IPS DF 6.9 (cell line): ENCODE results near the gene SUSD4.

Experiments
- DNase-seq: peaks from one replicate; pipeline ENCODE4 v3.0.0-alpha.2; 2013; ENCODE audit warnings: low read depth, low spot score
- H3K27ac ChIP-seq: one replicate; pipeline ENCODE4 v1.5.1; 2013; ENCODE audit warnings: low read length, control low read depth
- H3K27me3 ChIP-seq: 2 replicates; pipeline ENCODE4 v1.6.1; 2013; ENCODE audit warnings: mild to moderate bottlenecking, low read length; ENCODE audit not compliant: control insufficient read depth, insufficient read depth
- H3K36me3 ChIP-seq: 2 replicates; pipeline ENCODE4 v1.6.1; 2013; ENCODE audit warnings: low read length; ENCODE audit not compliant: control insufficient read depth, insufficient read depth
- H3K4me1 ChIP-seq: 2 replicates; pipeline ENCODE4 v1.6.1; 2013; ENCODE audit warnings: low read length; ENCODE audit not compliant: control insufficient read depth, insufficient read depth
- H3K4me3 ChIP-seq: 2 replicates; pipeline ENCODE4 v1.5.1; 2013; ENCODE audit warnings: mild to moderate bottlenecking, low read length
- H3K9me3 ChIP-seq: 2 replicates; pipeline ENCODE4 v1.6.1; 2013; ENCODE audit warnings: low read length, inconsistent platforms; ENCODE audit not compliant: control insufficient read depth, insufficient read depth
- WGBS: extraction: QIAGEN DNeasy Blood & Tissue Kit; methylation state at CpG from one replicate; pipeline ENCODE4 v1.1.7; 2013; ENCODE audit warnings: mixed read lengths, missing lambda C conversion rate; ENCODE audit not compliant: insufficient read length, insufficient coverage; 5-methylcytosine and 5-hydroxymethylcytosine counted together

The SUSD4 gene

DNA sequence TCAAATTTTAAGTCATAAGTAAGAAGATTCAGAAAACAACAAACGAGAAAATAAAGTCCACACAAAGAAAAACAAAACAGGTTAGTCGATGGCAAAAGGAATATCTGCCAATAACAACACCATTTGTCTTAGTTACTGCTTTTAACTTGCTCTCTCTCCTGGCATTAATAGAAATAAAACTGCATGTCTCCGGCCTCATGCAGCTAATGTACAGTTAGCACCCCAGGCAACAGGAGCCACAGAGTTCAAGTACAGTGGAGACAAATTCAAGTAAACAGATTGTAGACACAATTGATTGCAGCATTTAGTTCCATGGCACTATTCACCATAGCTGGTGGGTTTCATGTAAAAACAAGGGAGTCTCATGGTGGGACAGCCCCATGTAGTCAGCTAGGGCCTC lies 33.5 kb downstream of the SUSD4 start:
- no peaks in the 10 kb centered on the region for H3K36me3 ChIP-seq
- H3K27me3 ChIP-seq, result no peaks in the 10 kb centered on the region
- no peaks in the 10 kb centered on the region for H3K9me3 ChIP-seq
- H3K4me1 ChIP-seq, result peaks cover 1% of the 10 kb centered on the region; the same call in 1 of the 2 replicates
- no peak overlapping the region for H3K4me3 ChIP-seq
- WGBS, result no CpG with 5 or more reads among the region's 3 CpGs
- no peak overlapping the region for H3K27ac ChIP-seq
- DNase-seq, result no peak

DNA sequence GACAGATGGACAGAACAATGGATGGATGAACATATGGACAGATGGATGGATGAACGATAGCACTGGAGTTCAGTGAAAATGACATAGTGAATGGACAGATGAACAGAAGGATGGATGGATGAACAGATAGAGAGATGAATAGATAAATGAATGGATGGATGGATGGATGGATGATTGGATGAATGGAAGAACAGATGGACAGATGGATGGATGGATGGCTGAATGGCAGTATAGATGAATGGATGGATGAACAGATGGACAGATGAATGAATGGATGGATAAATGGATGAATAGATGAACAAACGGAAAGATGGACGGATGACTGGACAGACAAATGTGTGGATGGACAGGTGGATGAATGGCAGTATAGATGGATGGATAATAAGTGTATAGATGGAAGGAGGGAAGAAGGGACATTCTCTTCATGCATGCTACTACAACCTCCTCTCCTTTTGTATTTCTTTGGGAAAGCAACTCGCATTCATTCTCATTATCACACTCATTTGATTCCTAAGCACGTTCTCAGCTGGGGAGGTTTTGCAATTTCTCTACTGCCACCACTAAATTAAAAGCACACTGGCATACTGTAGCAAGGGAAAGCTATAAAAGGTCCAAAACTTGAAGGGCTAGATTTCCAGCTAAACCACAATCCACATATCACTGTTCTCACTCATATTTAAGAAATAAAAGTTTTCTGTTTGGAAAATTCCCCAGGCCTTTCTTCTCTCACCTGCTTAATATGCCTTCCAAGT lies 34.1 kb downstream of the SUSD4 start:
- no peak for DNase-seq
- Histone ChIP-seq H3K4me3 (no peak overlapping the region), H3K36me3 (no peaks in the 10 kb centered on the region), H3K4me1 (peaks cover 1% of the 10 kb centered on the region; the same call in 1 of the 2 replicates), H3K27me3 (no peaks in the 10 kb centered on the region), H3K27ac (no peak overlapping the region), H3K9me3 (no peaks in the 10 kb centered on the region)
- WGBS, result no CpG with 5 or more reads among the region's 5 CpGs

DNA sequence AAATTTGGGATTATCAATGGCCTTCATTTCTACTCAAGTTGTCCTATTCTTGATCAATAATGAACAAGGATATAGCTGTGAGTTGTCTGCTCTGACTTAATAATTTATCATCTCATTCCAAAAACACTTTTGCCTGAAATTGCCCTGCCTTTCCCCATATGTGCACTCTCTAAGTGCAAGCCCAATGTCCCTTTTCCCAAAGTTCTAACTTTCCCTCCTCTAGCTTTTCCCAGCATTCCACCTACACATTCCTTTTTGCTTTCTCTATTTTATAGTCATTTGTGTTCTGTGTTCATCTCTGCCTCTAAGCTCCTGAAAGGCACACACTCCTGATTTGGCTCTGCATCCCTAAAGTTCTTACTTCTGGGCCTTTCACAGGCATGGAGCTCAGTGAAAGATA lies 34.7 kb downstream of the SUSD4 start:
- no peak for DNase-seq
- Histone ChIP-seq H3K4me1 (peaks cover 1% of the 10 kb centered on the region; the same call in 1 of the 2 replicates), H3K27me3 (no peaks in the 10 kb centered on the region), H3K27ac (no peak overlapping the region), H3K36me3 (no peaks in the 10 kb centered on the region), H3K9me3 (no peaks in the 10 kb centered on the region), H3K4me3 (no peak overlapping the region)

DNA sequence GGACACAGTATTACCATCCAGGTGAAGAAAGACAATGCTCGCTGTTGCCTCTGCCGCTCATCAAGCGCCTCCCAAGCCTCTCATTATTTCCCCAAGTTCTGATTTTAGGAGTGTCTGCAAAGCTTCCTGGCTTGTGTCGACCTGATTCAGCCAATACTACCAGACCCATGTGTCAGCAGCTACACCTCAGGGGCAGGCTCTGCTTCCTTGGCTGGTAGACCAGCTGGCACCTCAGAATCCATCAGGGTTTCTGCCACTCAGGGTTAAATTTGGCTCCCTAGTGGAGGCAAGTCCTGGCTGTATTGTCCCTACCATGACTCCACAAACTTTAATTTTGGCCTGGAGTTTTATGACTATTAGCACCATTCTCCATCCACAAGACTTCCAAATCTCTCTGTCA lies 35.4 kb downstream of the SUSD4 start:
- no CpG with 5 or more reads among the region's 4 CpGs for WGBS
- Histone ChIP-seq H3K9me3 (no peaks in the 10 kb centered on the region), H3K27ac (no peak overlapping the region), H3K4me1 (peaks cover under 1% of the 10 kb centered on the region; the same call in 1 of the 2 replicates), H3K27me3 (no peaks in the 10 kb centered on the region), H3K4me3 (no peak overlapping the region), H3K36me3 (no peaks in the 10 kb centered on the region)
- no peak for DNase-seq

DNA sequence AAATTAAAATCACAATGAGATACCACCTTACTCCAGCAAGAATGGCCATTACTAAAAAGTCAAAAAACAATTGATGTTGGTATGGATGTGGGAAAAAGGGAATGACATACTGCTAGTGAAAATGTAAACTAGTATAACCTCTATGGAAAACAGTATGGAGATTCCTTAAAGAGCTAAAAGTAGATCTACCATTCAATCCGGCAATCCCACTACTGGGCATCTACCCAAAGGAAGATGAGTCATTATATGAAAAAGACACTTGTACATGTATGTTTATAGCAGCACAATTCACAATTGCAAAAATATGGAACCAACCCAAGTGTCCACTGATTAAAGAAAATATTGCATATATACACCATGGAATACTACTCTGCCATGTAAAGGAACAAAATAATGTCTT lies 37.2 kb downstream of the SUSD4 start:
- no peak overlapping the region for H3K27ac ChIP-seq
- H3K27me3 ChIP-seq, result no peaks in the 10 kb centered on the region
- no CpG with 5 or more reads among the region's 1 CpG for WGBS
- H3K36me3 ChIP-seq, result no peaks in the 10 kb centered on the region
- H3K4me1 ChIP-seq, result no peaks in the 10 kb centered on the region
- no peak overlapping the region for H3K4me3 ChIP-seq
- no peak for DNase-seq
- no peaks in the 10 kb centered on the region for H3K9me3 ChIP-seq

DNA sequence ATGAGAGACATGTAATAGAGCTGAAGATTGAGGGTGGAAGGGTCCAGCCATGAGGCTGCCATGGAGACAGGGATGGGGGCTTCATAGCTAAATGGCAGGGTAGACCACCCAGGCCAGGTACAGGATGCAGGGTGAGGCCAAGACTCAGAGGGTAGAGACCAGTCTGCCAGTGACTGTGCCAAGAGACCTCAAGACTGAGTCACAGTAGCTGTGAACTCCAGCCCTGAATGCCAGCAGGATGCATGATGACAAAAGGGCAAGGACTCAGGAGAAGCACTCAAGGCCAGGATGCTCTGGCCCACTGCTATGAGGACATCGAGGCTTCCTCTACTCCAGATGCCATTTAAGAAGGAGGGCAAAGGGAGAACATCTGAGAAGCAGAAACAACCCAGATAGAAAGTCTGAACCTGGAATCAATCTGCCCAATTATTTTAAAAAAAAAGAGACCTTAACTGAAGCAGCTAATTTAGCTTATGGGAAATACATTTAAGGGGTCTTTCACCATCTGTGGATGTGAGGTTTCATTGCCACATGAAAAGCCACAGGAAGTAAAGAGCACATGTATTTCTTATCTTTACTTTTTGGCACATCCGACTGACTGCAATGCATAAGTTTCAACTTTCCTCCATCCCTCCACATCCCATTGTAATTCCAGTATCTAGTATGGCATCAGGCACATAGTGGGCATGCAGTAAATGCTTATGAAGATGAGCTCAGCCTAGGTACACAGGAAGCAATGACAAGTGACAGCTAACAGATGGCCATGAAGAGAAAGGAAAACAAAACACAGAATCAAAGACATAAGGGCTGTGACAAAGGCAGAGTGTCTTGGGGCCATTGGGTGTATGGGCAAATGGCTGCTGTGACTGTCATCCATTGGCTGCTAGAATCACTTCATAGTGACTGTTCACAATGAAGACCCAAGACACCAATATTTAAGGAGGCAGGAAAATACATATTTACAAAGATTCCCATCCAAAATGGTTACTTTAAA lies 40.2 kb downstream of the SUSD4 start:
- WGBS, result no CpG with 5 or more reads among the region's 2 CpGs
- DNase-seq, result no peak
- H3K4me3 ChIP-seq, result no peak overlapping the region
- no peaks in the 10 kb centered on the region for H3K36me3 ChIP-seq
- peaks cover 3% of the 10 kb centered on the region for H3K4me1 ChIP-seq
- no peak overlapping the region for H3K27ac ChIP-seq
- H3K27me3 ChIP-seq, result no peaks in the 10 kb centered on the region
- no peaks in the 10 kb centered on the region for H3K9me3 ChIP-seq

DNA sequence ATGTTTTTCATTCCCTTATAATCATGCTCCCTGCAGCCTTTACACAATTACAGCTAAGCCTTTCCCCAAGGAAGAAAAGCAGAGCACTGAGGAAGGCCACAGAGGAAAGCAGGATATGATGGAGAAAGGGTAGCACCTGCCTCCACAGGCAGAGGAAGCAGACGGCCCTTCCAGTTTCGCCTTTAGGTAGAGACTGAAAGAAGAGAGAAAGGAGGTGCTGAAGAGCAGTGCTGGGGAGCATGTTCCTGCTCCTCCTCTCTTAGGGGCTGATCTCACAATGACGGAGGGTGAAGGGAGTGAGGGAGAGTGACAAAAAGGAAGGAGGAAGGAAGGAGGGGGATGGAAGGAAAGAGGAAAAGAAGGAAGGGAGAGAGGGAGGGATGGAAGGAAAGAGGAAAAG lies 41.1 kb downstream of the SUSD4 start:
- no peak for DNase-seq
- Histone ChIP-seq H3K36me3 (no peaks in the 10 kb centered on the region), H3K4me3 (no peak overlapping the region), H3K27ac (no peak overlapping the region), H3K9me3 (no peaks in the 10 kb centered on the region), H3K27me3 (no peaks in the 10 kb centered on the region), H3K4me1 (peaks cover 3% of the 10 kb centered on the region)
- no CpG with 5 or more reads among the region's 3 CpGs for WGBS

DNA sequence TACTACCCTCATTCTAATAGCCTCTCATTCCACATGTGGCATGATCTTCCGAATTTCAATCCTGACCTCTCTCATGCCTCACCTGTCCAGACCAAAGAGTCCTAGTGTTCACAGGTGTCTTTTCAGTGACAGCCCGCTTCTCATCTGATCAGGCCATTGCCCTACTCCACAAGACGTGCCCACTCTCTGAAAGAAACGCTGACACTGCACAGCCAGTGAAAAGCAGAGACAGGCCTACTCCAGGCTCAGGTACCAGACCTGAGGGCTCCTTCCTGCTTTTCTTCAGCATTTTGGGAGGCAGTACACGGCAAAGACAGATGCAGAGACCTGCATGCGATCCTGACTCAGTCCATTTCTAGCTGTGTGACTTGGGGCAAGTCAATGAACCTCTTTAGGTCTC lies 43.0 kb downstream of the SUSD4 start:
- Histone ChIP-seq H3K9me3 (no peaks in the 10 kb centered on the region), H3K4me3 (no peak overlapping the region), H3K36me3 (no peaks in the 10 kb centered on the region), H3K27me3 (no peaks in the 10 kb centered on the region), H3K27ac (no peak overlapping the region), H3K4me1 (peaks cover 3% of the 10 kb centered on the region)
- no CpG with 5 or more reads among the region's 6 CpGs for WGBS
- no peak for DNase-seq

DNA sequence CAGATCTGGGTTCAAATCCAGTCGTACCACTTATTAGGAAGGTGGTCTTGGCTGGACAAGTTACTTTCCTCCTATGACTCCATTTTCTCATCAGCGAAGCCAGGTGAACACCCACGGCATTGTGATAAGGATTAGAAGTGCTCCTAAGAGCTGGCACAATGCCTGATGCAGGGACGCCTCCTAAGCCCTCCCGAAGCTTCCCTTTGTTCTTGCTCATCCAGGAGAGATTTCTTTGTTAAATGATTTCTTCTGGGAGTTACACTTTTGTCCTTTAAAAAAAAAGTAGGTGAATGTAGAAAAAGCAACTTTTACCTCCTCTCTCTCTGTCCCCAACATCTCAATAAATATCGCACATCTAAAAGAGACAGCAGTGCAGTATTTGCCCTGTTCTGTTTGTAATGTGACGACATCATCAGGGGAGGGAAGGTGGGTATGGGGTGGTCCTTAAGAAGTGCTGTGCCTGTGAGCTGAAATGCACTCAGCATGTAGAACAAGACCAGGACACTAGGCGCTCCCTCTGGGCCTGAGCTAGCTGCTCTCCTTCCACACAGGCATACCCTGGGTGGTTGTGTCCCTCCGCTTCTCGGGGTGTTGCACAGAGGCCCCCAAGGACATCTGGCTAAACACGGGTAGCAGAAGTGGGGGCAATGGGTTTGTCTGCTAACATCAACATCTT lies 43.9 kb downstream of the SUSD4 start:
- WGBS, result no CpG with 5 or more reads among the region's 11 CpGs
- H3K36me3 ChIP-seq, result no peaks in the 10 kb centered on the region
- peaks cover 3% of the 10 kb centered on the region for H3K4me1 ChIP-seq
- H3K27ac ChIP-seq, result no peak overlapping the region
- H3K4me3 ChIP-seq, result no peak overlapping the region
- no peaks in the 10 kb centered on the region for H3K27me3 ChIP-seq
- no peaks in the 10 kb centered on the region for H3K9me3 ChIP-seq
- no peak for DNase-seq

DNA sequence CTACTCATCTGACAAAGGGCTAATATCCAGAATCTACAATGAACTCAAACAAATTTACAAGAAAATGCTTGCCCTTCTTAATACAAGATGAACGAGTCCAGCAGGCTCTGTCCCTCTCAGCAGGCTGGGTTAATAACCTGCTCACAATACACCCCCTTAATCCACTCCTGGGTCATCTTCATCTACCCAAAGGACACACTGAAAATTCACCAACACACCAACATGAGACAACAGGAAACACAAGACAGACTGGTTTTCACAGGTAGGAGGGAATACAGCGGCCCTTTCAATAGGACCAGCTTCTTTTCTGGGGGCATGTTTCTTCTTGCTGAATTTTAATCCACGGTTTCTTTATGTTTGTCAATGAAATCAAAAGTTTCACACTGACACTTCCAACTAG lies 44.6 kb downstream of the SUSD4 start:
- no CpG with 5 or more reads among the region's 3 CpGs for WGBS
- H3K4me1 ChIP-seq, result peaks cover 3% of the 10 kb centered on the region
- no peaks in the 10 kb centered on the region for H3K9me3 ChIP-seq
- H3K27ac ChIP-seq, result no peak overlapping the region
- H3K36me3 ChIP-seq, result no peaks in the 10 kb centered on the region
- H3K4me3 ChIP-seq, result no peak overlapping the region
- no peaks in the 10 kb centered on the region for H3K27me3 ChIP-seq
- no peak for DNase-seq
